Measurements from ENCODE around the gene MLX.

DNA sequence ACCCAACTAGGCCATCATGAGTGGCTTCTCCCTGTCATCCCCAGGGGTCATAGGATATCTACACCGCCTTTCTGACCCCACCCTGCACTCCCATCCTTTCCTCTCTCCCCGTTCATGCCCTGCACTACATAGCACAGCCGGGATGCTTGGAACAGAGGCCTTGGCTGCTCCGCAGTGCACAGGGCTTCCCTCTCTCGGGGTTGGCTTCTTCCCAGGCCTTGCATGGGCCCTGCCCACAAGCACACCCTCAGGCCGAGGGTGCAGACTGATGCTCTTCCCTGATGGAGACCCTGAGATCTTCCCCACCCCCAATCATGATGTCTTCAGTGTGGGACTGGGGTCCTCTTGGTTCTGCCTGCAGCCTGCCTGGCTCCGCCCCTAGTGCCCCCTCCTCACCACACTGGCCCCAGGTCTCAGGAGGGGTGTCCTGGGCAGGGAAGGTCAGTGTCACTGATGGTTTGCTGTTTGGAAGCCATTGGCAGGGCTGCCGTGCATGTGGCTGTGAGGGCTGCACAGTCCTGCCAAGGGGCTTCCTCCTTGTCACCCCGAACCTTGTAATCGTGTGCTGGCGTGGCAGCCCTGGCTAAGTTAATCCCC is 45.1 kb upstream of the MLX start:
- TF ChIP-seq, protein P1, sequence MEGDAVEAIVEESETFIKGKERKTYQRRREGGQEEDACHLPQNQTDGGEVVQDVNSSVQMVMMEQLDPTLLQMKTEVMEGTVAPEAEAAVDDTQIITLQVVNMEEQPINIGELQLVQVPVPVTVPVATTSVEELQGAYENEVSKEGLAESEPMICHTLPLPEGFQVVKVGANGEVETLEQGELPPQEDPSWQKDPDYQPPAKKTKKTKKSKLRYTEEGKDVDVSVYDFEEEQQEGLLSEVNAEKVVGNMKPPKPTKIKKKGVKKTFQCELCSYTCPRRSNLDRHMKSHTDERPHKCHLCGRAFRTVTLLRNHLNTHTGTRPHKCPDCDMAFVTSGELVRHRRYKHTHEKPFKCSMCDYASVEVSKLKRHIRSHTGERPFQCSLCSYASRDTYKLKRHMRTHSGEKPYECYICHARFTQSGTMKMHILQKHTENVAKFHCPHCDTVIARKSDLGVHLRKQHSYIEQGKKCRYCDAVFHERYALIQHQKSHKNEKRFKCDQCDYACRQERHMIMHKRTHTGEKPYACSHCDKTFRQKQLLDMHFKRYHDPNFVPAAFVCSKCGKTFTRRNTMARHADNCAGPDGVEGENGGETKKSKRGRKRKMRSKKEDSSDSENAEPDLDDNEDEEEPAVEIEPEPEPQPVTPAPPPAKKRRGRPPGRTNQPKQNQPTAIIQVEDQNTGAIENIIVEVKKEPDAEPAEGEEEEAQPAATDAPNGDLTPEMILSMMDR (IDR thresholded peaks at IDR 0.05; ENCODE audit: insufficient read depth, low read length) = no peak
- no peak for TF ChIP-seq GABPA (IDR thresholded peaks at IDR 0.05; ENCODE audit: low read depth)
